D721Med (cell line): ENCODE data around the gene DBX1.

ENCODE experiments used
- DNase-seq: peaks from one replicate; pipeline ENCODE4 v3.0.0; 2011; ENCODE audit warnings: low spot score; ENCODE audit not compliant: insufficient read length
- FAIRE-seq: peaks from 2 replicates; lab custom pipeline; 2011; peaks lifted over from hg19 to GRCh38; lab: Jason Lieb, UNC
- TF ChIP-seq, protein P1 (sequence below): IDR thresholded peaks from 2 replicates; pipeline ENCODE4 v1.5.1; 2012; ENCODE audit warnings: mild to moderate bottlenecking, control low read depth; ENCODE audit not compliant: insufficient read depth; ENCODE audit errors: missing control alignments

DBX1 gene

DNA sequence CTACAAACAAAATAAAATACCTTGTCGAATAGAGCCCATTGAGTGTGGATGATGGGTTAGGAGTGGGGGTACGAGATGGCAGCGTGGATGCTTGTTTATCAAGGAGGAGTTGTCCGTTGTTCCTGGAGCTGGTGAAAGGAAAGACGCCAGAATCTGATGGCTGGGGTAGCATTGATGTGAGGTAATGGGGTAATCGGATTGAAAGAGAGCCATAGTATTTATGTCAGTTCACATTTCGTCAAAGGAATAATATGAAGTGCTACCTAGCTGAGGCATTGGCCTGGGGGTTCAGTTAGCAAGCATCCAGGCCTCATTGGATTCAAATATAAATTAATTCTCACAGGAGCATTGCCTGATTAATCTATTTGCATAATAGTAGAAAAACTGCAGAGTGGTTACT lies 16.9 kb upstream of the DBX1 start:
- TF ChIP-seq, protein P1, sequence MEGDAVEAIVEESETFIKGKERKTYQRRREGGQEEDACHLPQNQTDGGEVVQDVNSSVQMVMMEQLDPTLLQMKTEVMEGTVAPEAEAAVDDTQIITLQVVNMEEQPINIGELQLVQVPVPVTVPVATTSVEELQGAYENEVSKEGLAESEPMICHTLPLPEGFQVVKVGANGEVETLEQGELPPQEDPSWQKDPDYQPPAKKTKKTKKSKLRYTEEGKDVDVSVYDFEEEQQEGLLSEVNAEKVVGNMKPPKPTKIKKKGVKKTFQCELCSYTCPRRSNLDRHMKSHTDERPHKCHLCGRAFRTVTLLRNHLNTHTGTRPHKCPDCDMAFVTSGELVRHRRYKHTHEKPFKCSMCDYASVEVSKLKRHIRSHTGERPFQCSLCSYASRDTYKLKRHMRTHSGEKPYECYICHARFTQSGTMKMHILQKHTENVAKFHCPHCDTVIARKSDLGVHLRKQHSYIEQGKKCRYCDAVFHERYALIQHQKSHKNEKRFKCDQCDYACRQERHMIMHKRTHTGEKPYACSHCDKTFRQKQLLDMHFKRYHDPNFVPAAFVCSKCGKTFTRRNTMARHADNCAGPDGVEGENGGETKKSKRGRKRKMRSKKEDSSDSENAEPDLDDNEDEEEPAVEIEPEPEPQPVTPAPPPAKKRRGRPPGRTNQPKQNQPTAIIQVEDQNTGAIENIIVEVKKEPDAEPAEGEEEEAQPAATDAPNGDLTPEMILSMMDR = no peak
- peak; percentile 78 for FAIRE-seq
- no peak for DNase-seq

DNA sequence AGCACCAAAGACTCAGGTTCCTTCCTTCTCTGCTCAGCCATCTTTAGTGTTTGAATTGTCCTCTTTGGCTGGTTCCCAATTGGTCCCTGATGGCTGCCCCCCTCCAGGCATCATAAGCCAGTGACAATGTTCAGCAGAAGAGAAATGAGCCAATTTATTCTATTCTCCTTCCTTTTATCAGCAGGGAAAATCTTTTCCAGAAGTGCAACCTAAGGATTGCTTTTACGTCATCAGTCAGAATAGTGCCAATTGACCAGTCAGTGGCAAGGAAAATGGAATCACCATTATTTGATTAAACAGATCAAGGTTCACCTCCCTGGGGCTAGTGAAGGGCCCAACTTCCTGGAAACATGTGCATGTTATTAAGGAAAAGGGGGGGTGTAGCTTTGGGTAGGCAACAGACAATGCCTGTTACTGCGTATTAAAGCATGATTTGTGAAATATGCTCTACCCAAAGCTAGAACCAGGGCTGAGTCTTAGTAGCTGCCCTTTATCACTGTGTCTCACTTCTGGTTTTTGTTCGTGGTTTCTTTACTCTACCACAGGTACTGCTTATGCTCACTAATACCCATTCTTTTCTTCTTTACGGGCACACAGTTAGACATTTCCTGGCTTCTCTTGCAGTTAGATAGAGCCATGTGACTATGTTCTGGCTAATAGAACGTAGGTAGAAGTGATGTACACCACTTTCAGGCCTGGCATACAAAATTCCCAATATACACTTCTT lies 12.6 kb upstream of the DBX1 start:
- no peak for DNase-seq
- TF ChIP-seq, protein P1 = no peak
- FAIRE-seq = no peak

DNA sequence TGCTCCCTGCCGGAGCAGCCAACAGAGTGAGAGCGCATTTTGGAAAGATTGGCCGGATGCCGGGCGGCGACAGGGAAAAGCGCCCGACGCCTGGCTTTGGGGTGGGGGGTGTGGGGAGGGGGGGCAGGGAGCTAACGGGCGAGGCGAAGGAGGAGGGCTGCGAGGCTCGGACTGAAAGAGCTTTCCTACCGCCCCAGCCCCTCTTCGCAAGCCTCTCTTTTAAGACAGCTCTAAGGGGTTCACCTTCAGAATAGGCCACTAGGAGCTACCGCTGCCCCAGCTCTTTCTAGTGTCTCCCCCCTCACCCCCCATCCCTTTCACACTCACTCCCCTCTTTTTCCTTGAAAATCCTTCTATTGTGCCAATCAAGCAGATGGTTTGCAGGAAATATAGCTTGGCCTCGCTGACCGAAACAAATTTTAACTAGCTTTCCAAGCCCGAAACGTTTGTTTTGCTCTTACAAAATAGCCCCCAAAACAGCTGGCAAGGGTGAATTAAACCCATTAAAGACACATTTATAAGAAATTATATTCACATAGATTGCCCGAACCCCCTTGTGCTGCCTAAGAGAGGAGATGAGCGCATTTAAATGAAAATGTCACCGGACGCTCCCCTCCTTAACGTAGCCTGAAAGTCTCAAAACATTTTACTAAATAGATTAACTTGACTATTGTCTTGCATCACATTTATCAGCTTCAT lies 3.7 kb upstream of the DBX1 start:
- DNase-seq (no peak), FAIRE-seq (no peak)
- TF ChIP-seq, protein P1 = no peak

DNA sequence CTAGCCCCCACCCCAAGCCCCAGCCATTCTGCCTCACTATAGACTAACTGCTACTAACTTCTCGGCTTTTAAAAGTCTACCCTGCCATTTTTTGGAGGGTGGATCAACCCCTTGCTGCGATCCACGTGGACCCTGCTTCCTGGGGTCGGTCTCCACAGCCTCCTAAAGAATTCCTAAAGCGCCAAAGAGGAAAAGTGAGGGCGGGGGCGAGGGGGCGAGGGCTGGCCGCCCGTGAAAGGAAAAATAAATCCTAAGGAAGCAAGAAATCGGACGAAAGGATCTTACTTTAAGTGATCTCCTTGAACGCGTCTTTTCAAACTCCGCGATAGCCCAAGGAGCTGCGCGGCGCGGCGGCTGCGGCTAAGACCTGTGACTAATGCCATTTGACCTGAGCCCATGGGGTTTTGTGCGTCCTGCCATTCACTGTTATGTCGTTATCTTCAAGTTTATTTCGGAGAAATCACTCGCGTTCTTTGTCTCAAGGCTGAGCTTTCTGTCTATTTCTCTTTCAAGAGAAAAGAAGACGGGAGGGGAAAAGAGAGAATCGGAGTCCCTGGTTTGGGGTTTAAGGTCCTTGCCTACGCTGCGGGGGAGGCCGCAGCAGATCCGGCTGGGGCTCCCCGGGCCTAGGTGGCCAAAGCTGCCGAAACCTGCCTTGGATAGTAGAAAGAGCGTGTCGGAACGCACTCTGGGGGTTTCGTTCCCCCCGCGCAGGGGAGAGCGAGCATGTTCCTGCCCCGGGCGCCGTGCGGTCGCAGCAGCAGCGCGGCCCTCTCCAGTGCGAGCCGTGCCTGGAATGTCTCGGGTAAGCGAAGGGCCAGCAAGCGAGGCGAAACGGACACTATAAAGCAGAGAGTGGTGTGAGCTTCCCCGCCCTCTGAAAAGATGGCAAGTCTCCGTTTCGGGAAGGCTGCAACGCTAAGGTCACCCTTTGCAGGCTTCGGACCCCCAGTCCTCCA lies 2.8 kb upstream of the DBX1 start:
- no peak for DNase-seq
- TF ChIP-seq, protein P1 = no peak

DNA sequence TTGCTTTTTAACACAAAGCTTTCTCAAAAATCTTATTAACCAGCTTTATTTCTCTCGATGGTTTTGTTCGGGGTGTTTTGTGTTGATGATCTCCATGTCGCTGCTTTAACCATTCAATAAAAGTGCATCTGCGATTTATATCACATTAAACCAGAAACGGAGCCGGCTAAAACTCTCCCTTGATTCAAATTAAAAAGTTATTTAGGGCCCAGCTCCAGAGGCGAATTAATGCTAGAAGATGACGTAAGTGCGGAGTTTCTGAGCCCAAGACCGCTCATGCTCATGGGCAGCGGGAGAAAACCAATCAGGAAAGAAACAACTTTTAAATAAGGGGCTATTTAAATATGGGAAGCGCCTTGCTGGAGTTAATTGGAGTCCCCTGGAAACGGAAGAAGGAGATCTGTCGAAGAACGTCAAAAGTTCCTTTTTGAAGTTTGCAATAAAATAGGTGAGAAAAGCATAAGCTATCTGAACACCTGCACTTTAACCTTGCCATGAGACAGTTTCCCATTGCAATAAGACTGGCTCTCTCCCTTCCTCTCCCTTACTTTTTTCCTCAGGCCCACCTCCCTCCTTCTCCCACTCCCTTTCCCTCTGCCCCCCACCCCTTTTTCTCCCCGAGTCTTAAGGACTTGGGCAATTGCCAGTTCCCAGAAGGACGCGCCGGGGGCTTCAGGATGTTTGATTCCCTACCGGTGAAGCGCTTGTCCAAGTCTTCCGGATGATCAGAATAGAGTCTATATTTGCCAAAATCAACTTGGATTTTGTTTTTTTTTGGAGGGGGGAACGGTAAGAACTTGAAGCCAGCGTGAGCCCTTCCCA lies 1.9 kb upstream of the DBX1 start:
- TF ChIP-seq, protein P1 = no peak
- DNase-seq = no peak
- no peak for FAIRE-seq

More for the DNA sequence above, 2.8 kb upstream of the DBX1 start:
- FAIRE-seq = no peak

DNA sequence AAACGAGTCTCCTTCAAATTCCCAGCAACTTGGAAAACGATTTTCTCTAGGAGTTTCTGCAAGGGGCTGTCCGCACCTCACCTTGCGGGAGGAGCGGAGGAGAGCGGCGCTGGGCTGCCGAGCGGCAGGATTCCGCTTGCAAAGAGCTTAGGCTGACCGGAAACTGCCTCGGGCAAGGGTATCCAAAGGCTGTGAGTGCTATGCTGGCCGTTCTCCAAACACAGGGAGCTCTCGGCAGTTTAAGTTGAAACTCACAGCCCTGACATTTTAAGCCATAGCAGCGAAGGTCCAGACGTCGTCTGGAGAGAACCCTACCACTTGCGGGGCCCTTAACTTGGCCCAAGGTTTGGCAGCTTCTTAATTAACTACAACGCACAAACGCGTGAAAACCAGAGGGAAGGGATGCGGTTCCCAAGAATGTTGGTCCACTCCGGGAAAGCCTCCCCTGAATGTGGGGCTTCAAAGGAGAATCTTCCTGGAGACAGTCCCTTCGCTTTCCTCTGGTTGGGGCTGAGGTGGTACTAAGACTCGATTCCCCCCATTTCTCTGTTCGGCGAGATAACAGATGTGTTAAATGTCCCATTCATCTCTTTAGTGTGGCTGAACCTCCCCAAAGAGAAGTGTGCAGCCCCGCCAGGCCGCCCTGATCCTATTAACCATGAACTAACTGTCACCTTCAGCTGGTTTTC lies 1.1 kb upstream of the DBX1 start:
- DNase-seq = no peak
- TF ChIP-seq, protein P1 = no peak
- FAIRE-seq = no peak
